ENCODE measurements around the gene POLK. TPM values are rescaled to one million over a fixed set of nuclear protein-coding genes. Genes with fewer than 3 reads are reported as not detected.

The POLK gene
- total and polyA plus RNA-seq, 2 donors from 2014 or later, result 6.6 to 38.5 TPM

DNA sequence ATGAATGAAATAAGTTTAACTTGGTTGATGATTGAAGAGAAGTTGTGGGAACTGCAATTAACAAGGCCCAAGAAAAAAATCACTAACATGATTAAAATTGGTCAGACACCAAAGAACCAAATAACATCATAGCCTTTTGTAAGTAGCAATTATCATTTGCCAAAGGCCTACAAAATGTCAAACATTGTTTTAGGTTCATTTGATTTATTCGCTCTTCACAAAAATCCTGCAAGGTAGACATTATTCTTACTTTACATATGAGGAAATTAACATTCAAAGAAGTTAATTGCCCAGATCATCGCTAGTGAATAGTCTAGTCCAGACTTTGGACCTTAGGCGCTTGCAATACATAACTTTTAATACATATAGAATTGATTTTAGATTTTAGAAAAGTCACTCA, 2.6 kb downstream of the POLK start:
- FAIRE-seq (no peak), DNase-seq (no peak)
- Histone ChIP-seq H3K36me3 (ENCODE audit: control insufficient read depth in 2 of 3, insufficient read depth in 3 of 3, low read length in 3 of 3) (no peaks in the 10 kb centered on the region), H3K4me1 (ENCODE audit: control insufficient read depth in 2 of 3, insufficient read depth in 2 of 3, low read depth in 1 of 3, low read length in 3 of 3) (peaks cover 2 to 8% (median 3%) of the 10 kb centered on the region in 3 donors), H3K9ac (ENCODE audit: low read length in 3 of 3) (no peak overlapping the region), H3K9me3 (ENCODE audit: control insufficient read depth in 2 of 3, insufficient read depth in 1 of 3, low read length in 3 of 3) (no peaks in the 10 kb centered on the region), H3K27me3 (ENCODE audit: control insufficient read depth, insufficient read depth, low read length) (no peaks in the 10 kb centered on the region), H3K4me3 (ENCODE audit: low read length in 3 of 3) (no peak overlapping the region), H3K27ac (ENCODE audit: low read depth in 2 of 2, low read length in 2 of 2) (no peak overlapping the region)
- intact Hi-C loops (cut with DNase I), result no loop called here
- TF ChIP-seq, protein P1, sequence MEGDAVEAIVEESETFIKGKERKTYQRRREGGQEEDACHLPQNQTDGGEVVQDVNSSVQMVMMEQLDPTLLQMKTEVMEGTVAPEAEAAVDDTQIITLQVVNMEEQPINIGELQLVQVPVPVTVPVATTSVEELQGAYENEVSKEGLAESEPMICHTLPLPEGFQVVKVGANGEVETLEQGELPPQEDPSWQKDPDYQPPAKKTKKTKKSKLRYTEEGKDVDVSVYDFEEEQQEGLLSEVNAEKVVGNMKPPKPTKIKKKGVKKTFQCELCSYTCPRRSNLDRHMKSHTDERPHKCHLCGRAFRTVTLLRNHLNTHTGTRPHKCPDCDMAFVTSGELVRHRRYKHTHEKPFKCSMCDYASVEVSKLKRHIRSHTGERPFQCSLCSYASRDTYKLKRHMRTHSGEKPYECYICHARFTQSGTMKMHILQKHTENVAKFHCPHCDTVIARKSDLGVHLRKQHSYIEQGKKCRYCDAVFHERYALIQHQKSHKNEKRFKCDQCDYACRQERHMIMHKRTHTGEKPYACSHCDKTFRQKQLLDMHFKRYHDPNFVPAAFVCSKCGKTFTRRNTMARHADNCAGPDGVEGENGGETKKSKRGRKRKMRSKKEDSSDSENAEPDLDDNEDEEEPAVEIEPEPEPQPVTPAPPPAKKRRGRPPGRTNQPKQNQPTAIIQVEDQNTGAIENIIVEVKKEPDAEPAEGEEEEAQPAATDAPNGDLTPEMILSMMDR (IDR thresholded peaks at IDR 0.05; ENCODE audit: borderline replicate concordance, extremely low read depth, insufficient read depth), result no peak

- H3K4me1 ChIP-seq (ENCODE audit: control insufficient read depth in 2 of 3, insufficient read depth in 2 of 3, low read depth in 1 of 3, low read length in 3 of 3), result no peaks in the 10 kb centered on the region
- no peak overlapping the region for H3K4me3 ChIP-seq (ENCODE audit: low read length in 3 of 3)
- no peaks in the 10 kb centered on the region for H3K36me3 ChIP-seq (ENCODE audit: control insufficient read depth in 2 of 3, insufficient read depth in 3 of 3, low read length in 3 of 3)
- H3K9me3 ChIP-seq (ENCODE audit: control insufficient read depth in 2 of 3, insufficient read depth in 1 of 3, low read length in 3 of 3), result peaks cover 0 to 15% (median 0%) of the 10 kb centered on the region in 3 donors
- TF ChIP-seq, protein P1 (IDR thresholded peaks at IDR 0.05; ENCODE audit: borderline replicate concordance, extremely low read depth, insufficient read depth), result no peak
- no peak overlapping the region for H3K9ac ChIP-seq (ENCODE audit: low read length in 3 of 3)
- intact Hi-C loops (cut with DNase I), result no loop called here
- H3K27me3 ChIP-seq (ENCODE audit: control insufficient read depth, insufficient read depth, low read length), result no peaks in the 10 kb centered on the region
- DNase-seq, result no peak
- H3K27ac ChIP-seq (ENCODE audit: low read depth in 2 of 2, low read length in 2 of 2), result no peak overlapping the region
- peak; percentile 35 for FAIRE-seq
Observed at GRCh38 chr5:75519761-75520160, 8.1 kb downstream of the POLK start.

GRCh38 chr5:75521195-75521594, 9.5 kb downstream of the POLK start:
- Histone ChIP-seq H3K4me3 (ENCODE audit: low read length in 3 of 3) (no peak overlapping the region), H3K9me3 (ENCODE audit: control insufficient read depth in 2 of 3, insufficient read depth in 1 of 3, low read length in 3 of 3) (peaks cover 0 to 15% (median 0%) of the 10 kb centered on the region in 3 donors), H3K27me3 (ENCODE audit: control insufficient read depth, insufficient read depth, low read length) (no peaks in the 10 kb centered on the region), H3K36me3 (ENCODE audit: control insufficient read depth in 2 of 3, insufficient read depth in 3 of 3, low read length in 3 of 3) (no peaks in the 10 kb centered on the region), H3K9ac (ENCODE audit: low read length in 3 of 3) (no peak overlapping the region), H3K27ac (ENCODE audit: low read depth in 2 of 2, low read length in 2 of 2) (no peak overlapping the region), H3K4me1 (ENCODE audit: control insufficient read depth in 2 of 3, insufficient read depth in 2 of 3, low read depth in 1 of 3, low read length in 3 of 3) (no peaks in the 10 kb centered on the region)
- FAIRE-seq (no peak), DNase-seq (no peak)
- intact Hi-C loops (cut with DNase I), result no loop called here
- TF ChIP-seq, protein P1 (IDR thresholded peaks at IDR 0.05; ENCODE audit: borderline replicate concordance, extremely low read depth, insufficient read depth), result no peak

GRCh38 chr5:75522025-75522424, 10.3 kb downstream of the POLK start:
- no peaks in the 10 kb centered on the region for H3K27me3 ChIP-seq (ENCODE audit: control insufficient read depth, insufficient read depth, low read length)
- intact Hi-C loops (cut with DNase I), result no loop called here
- TF ChIP-seq, protein P1 (IDR thresholded peaks at IDR 0.05; ENCODE audit: borderline replicate concordance, extremely low read depth, insufficient read depth), result no peak
- no peak overlapping the region for H3K27ac ChIP-seq (ENCODE audit: low read depth in 2 of 2, low read length in 2 of 2)
- H3K4me3 ChIP-seq (ENCODE audit: low read length in 3 of 3), result no peak overlapping the region
- H3K9me3 ChIP-seq (ENCODE audit: control insufficient read depth in 2 of 3, insufficient read depth in 1 of 3, low read length in 3 of 3), result peaks cover 0 to 15% (median 0%) of the 10 kb centered on the region in 3 donors
- no peak for DNase-seq
- H3K9ac ChIP-seq (ENCODE audit: low read length in 3 of 3), result no peak overlapping the region
- H3K36me3 ChIP-seq (ENCODE audit: control insufficient read depth in 2 of 3, insufficient read depth in 3 of 3, low read length in 3 of 3), result no peaks in the 10 kb centered on the region
- H3K4me1 ChIP-seq (ENCODE audit: control insufficient read depth in 2 of 3, insufficient read depth in 2 of 3, low read depth in 1 of 3, low read length in 3 of 3), result no peaks in the 10 kb centered on the region
- FAIRE-seq, result no peak
